Small intestine (tissue), 7 donors: ENCODE results near the gene DPP4. TPM values are rescaled to one million over a fixed set of nuclear protein-coding genes. Genes with fewer than 3 reads are reported as not detected.

ENCODE experiments used
- DNase-seq, 2 donors: peaks; one replicate each; pipeline versions ENCODE4 v3.0.0 to v3.0.0-alpha.2; 2013
- FAIRE-seq: peaks from 2 replicates; lab custom pipeline; 2012; peaks lifted over from hg19 to GRCh38; lab: Jason Lieb, UNC
- H3K27ac ChIP-seq, 3 donors: one replicate each; pipeline ENCODE4 v1.5.1; 2013; ENCODE audit warnings: low read length in 2 of 3, mild to moderate bottlenecking in 2 of 3, control low read depth in 1 of 3, inconsistent platforms in 1 of 3, low read depth in 1 of 3, moderate library complexity in 1 of 3
- H3K27me3 ChIP-seq, 3 donors: one replicate each; pipeline ENCODE4 v1.6.1; 2013; ENCODE audit warnings: low read length in 3 of 3, inconsistent platforms in 1 of 3; ENCODE audit not compliant: control insufficient read depth in 3 of 3, insufficient read depth in 3 of 3
- H3K36me3 ChIP-seq, 3 donors: one replicate each; pipeline ENCODE4 v1.6.1; 2013; ENCODE audit warnings: low read length in 3 of 3, inconsistent platforms in 1 of 3, low read depth in 1 of 3, mild to moderate bottlenecking in 1 of 3, moderate library complexity in 1 of 3; ENCODE audit not compliant: control insufficient read depth in 3 of 3, insufficient read depth in 2 of 3
- H3K4me1 ChIP-seq, 3 donors: one replicate each; pipeline ENCODE4 v1.6.1; 2013; ENCODE audit warnings: low read length in 2 of 3, inconsistent platforms in 1 of 3, low read depth in 1 of 3, mild to moderate bottlenecking in 1 of 3, moderate library complexity in 1 of 3; ENCODE audit not compliant: control insufficient read depth in 3 of 3, insufficient read depth in 2 of 3
- H3K4me3 ChIP-seq, 3 donors: one replicate each; pipeline ENCODE4 v1.5.1; 2013; ENCODE audit warnings: low read length in 3 of 3, control low read depth in 1 of 3, inconsistent platforms in 1 of 3, low read depth in 1 of 3, mild to moderate bottlenecking in 1 of 3, moderate library complexity in 1 of 3
- H3K9me3 ChIP-seq, 2 donors: one replicate each; pipeline ENCODE4 v1.6.1; 2013; ENCODE audit warnings: low read depth in 1 of 2, low read length in 1 of 2; ENCODE audit not compliant: control insufficient read depth in 2 of 2, insufficient read depth in 1 of 2
- WGBS, 3 donors: extraction: QIAGEN DNeasy Blood & Tissue Kit; methylation state at CpG; one replicate each; pipeline ENCODE4 v1.1.7; 2013; 5-methylcytosine and 5-hydroxymethylcytosine counted together
- polyA plus RNA-seq, 4 donors: library from polyadenylated mRNA; stranded (reverse) in 3 of 4; unstranded in 1 of 4; fragments of 200-250 nt in 3 of 4; fragments of 120-200 nt in 1 of 4; gene quantifications; one replicate each; pipeline versions ENCODE4 v1.2.1 to v1.2.3, GENCODE V29; 2013
- donor health status: healthy with polysubstance abuse.
- donor health status: control.
- donor health status: control.
- donor health status: Bipolar disorder and iron deficiency.
- donor health status: healthy.

Gene DPP4
- polyA plus RNA-seq, 4 donors = 35.8 to 253 (median 52.0) TPM

GRCh38 chr2:162004031-162004430 lies 70.0 kb downstream of the DPP4 start:
- H3K4me1 ChIP-seq = no peaks in the 10 kb centered on the region
- WGBS, 3 donors = 73 to 80% (median 78%) methylated on average over 3 of the region's 3 CpGs
- no peaks in the 10 kb centered on the region for H3K9me3 ChIP-seq
- DNase-seq = no peak
- peaks cover 0 to 18% (median 17%) of the 10 kb centered on the region in 3 donors for H3K36me3 ChIP-seq
- no peak overlapping the region for H3K27ac ChIP-seq
- H3K27me3 ChIP-seq = no peaks in the 10 kb centered on the region
- H3K4me3 ChIP-seq = no peak overlapping the region
- no peak for FAIRE-seq

- DNase-seq = no peak
- H3K4me3 ChIP-seq = no peak overlapping the region
- FAIRE-seq = no peak
- H3K36me3 ChIP-seq = peaks cover 0 to 23% (median 12%) of the 10 kb centered on the region in 3 donors
- H3K9me3 ChIP-seq = no peaks in the 10 kb centered on the region
- 85 to 91% (median 90%) methylated on average over 7 of the region's 7 CpGs for WGBS, 3 donors
- no peaks in the 10 kb centered on the region for H3K4me1 ChIP-seq
- no peak overlapping the region for H3K27ac ChIP-seq
- H3K27me3 ChIP-seq = no peaks in the 10 kb centered on the region
Measured at GRCh38 chr2:162002623-162003235, 71.3 kb downstream of the DPP4 start.

- Histone ChIP-seq H3K9me3 (no peaks in the 10 kb centered on the region), H3K36me3 (peaks cover 0 to 23% (median 13%) of the 10 kb centered on the region in 3 donors), H3K4me1 (no peaks in the 10 kb centered on the region), H3K27ac (no peak overlapping the region), H3K4me3 (no peak overlapping the region), H3K27me3 (no peaks in the 10 kb centered on the region)
- no peak for FAIRE-seq
- WGBS, 3 donors = 67 to 86% (median 82%) methylated on average over 1 of the region's 1 CpG
- no peak for DNase-seq
Measured at GRCh38 chr2:162000431-162000830, 73.6 kb downstream of the DPP4 start.

- no peak for FAIRE-seq
- no peak overlapping the region for H3K27ac ChIP-seq
- no peaks in the 10 kb centered on the region for H3K4me1 ChIP-seq
- no peak for DNase-seq
- peaks cover 0 to 20% (median 13%) of the 10 kb centered on the region in 3 donors for H3K36me3 ChIP-seq
- H3K27me3 ChIP-seq = no peaks in the 10 kb centered on the region
- no peaks in the 10 kb centered on the region for H3K9me3 ChIP-seq
- H3K4me3 ChIP-seq = no peak overlapping the region
- WGBS, 3 donors = 78 to 82% (median 82%) methylated on average over 6 of the region's 6 CpGs
Measured at GRCh38 chr2:161999321-161999720, 74.7 kb downstream of the DPP4 start.

- no peak overlapping the region for H3K4me3 ChIP-seq
- H3K27me3 ChIP-seq = no peaks in the 10 kb centered on the region
- FAIRE-seq = no peak
- WGBS, 3 donors = 85 to 96% (median 95%) methylated on average over 1 of the region's 1 CpG
- no peaks in the 10 kb centered on the region for H3K4me1 ChIP-seq
- no peaks in the 10 kb centered on the region for H3K9me3 ChIP-seq
- H3K27ac ChIP-seq = no peak overlapping the region
- DNase-seq = no peak
- H3K36me3 ChIP-seq = peaks cover 0 to 20% (median 8%) of the 10 kb centered on the region in 3 donors
Measured at GRCh38 chr2:161998857-161999256, 75.2 kb downstream of the DPP4 start.

GRCh38 chr2:161997916-161998471 lies 76.0 kb downstream of the DPP4 start:
- no peaks in the 10 kb centered on the region for H3K27me3 ChIP-seq
- no peaks in the 10 kb centered on the region for H3K4me1 ChIP-seq
- H3K27ac ChIP-seq = no peak overlapping the region
- H3K36me3 ChIP-seq = peaks cover 0 to 18% (median 7%) of the 10 kb centered on the region in 3 donors
- H3K4me3 ChIP-seq = no peak overlapping the region
- FAIRE-seq (no peak), DNase-seq (no peak)
- WGBS, 3 donors = 77 to 94% (median 91%) methylated on average over 9 of the region's 9 CpGs
- H3K9me3 ChIP-seq = no peaks in the 10 kb centered on the region

- FAIRE-seq (no peak), DNase-seq (peak; percentile 44 to 61)
- Histone ChIP-seq H3K4me3 (no peak overlapping the region), H3K9me3 (no peaks in the 10 kb centered on the region), H3K27ac (no peak overlapping the region), H3K27me3 (no peaks in the 10 kb centered on the region), H3K4me1 (no peaks in the 10 kb centered on the region), H3K36me3 (peaks cover 0 to 15% (median 6%) of the 10 kb centered on the region in 3 donors)
Measured at GRCh38 chr2:161995553-161996016, 78.4 kb downstream of the DPP4 start.

- DNase-seq (no peak), FAIRE-seq (no peak)
- Histone ChIP-seq H3K4me3 (no peak overlapping the region), H3K27me3 (no peaks in the 10 kb centered on the region), H3K27ac (no peak overlapping the region), H3K9me3 (no peaks in the 10 kb centered on the region), H3K4me1 (no peaks in the 10 kb centered on the region), H3K36me3 (peaks cover 0 to 12% (median 6%) of the 10 kb centered on the region in 3 donors)
- 60 to 75% (median 66%) methylated on average over 5 of the region's 5 CpGs for WGBS, 3 donors
Measured at GRCh38 chr2:161994761-161995520, 79.1 kb downstream of the DPP4 start.
